ENCODE results near the gene RND2.
A peak's percentile ranks its signal among the peaks of the same experiment; 100 is the strongest.

GRCh38 chr17:42980766-42981397, 44.1 kb upstream of the RND2 start:
- TF ChIP-seq CTCF (IDR thresholded peaks at IDR 0.05) (peak in 1 of 2 donors; percentile 28), POLR2A (IDR thresholded peaks at IDR 0.05) (no peak)
